Skin of body (tissue), 2 donors: ENCODE data around the gene MBD3L2. TPM values are rescaled to one million over a fixed set of nuclear protein-coding genes. Genes with fewer than 3 reads are reported as not detected.
"Not testable (repeated sequence)": the region's sequence is repeated elsewhere in the genome, so short reads cannot be mapped to it uniquely, and the experiment has no call there.

Experiments
- DNase-seq: peaks from one replicate; lab custom pipeline; 2025; lab: John Stamatoyannopoulos, UW
- total RNA-seq: library from RNA; depleted of rRNA; stranded (reverse); fragments of >200 nt; gene quantifications from one replicate; pipeline ENCODE4 v1.2.3, GENCODE V29; 2014

MBD3L2 gene
- total RNA-seq: not detected

DNA sequence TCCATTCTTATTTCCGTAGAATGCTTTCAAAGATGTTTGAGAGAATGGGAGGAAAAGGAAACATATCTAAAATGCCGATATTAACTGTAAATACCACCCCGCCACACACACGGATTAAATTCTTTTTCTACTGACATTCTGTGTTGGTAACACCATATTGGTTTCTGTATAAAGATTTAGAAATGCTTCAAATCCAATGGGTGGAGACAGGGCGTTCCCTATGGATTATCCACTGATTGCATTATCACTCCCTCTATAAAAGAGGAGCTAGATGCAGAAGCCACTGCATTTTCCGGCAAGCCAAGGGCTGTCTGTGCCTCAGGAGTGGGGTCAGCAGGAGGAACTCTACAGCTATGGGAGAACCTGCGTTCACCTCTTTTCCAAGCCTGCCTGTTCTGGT is at the start of gene MBD3L2:
Gene MBD3L2, plus strand, starts transcription at position 301 of the 400 bp plus-strand sequence. Its CDS starts 53 bp downstream, at position 354.
- not testable (repeated sequence) for DNase-seq

DNA sequence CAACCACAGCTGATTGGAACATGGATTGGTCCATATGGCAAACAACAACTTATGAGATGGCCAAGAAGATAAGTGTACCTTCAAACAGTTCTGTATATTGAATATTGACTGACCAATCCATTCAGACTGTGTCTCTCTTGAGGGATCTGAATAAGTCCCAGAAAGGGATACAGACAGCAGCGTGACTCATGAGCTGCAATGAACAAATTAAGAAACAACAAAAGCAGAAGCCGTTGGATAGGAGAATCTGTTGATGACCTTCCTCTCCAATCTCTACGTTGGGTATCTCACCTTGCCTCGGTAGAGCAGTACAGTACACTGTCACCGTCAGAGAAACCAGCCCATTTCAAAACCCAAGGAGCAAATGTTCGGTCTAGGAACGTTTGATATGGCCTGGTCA is 49.2 kb upstream of the MBD3L2 start:
- no peak for DNase-seq

DNA sequence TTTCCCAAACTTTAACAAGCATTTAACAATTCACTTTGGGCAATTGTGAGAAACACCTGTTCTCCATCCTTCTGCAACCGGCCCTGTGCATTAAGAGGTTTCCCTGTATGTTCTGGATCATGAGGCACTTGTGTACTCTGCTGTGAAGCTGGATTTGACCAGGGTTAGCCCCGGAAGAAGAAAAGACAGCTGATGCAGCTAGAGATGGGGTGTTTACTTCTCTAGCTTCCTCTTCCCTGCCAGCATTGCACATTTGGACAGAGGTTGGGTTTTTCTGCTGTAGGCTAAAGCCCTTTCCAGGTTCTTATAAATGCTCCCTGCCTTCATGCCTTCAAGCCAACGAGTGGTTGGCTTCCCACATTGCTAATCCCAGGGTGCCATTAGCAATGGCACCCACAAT is 48.8 kb upstream of the MBD3L2 start:
- DNase-seq: no peak

DNA sequence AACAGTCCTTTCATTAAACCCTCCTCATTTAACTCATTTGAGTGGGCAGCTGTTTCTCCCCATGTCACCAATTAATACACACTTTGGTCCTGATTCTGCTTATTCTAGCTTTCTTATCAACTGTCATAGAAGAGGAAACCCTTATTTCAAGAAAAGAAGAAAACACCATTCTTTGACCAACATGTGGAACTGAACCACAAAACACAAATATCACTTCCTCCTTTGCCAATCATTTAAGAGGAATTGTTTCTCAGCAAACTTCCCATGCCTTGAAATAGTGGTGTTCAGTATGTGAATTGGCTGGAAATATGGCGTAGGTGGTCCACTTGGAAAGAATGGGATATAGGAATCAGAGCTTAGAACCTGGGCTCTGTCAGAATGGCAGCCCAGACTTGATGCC is 48.3 kb upstream of the MBD3L2 start:
- no peak for DNase-seq

DNA sequence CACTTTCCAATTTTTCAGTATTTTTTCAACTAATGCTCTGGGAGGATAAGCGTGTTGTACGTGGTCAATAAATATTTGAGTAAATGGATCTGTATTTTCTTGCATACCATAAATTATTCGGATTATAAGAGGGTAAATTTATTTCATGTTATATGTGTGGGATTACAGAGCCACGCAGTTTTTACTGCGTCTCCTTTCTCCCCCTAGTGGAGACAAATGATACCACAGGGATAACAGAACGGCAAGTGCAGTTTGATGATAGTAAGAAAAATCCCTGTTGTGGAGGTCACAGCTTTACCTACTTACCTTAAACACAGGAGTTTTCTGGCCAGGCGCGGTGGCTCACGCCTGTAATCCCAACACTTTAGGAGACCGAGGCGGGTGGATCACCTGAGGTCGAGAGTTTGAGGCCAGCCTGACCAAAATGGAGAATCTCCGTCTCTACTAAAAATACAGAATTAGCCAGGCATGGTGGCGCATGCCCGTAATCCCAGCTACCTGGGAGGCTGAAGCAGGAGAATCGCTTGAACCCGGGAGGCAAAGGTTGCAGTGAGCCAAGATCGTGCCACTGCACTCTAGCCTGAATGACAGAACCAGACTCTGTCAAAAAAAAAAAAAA is 44.7 kb upstream of the MBD3L2 start:
- DNase-seq: no peak

DNA sequence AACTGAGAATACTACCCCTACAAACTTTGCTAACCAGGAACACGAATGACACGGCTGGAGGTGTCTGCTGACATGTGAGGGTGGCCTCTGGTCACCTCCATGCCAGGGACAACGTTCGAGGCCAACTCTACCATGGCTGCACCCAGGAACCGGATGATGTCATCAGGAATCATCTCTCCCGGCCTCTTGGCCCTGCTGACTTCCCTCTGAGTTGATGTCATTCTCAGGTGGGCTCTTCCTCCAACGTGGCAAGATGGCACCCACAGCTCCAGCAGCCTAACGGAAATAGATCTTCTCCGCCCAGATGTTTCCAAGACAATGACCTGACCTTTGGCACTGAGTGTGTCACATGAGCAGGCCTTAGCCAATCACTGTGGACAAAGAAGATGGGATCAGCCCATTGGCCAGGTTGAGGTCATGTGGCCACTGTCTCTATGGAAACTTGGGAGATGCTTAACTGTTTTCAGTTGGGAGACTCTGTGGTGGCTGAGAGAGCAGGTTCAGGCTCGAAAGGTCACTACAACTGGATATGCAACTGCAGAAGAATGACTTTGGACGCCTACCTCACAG is 42.9 kb upstream of the MBD3L2 start:
- DNase-seq: no peak

DNA sequence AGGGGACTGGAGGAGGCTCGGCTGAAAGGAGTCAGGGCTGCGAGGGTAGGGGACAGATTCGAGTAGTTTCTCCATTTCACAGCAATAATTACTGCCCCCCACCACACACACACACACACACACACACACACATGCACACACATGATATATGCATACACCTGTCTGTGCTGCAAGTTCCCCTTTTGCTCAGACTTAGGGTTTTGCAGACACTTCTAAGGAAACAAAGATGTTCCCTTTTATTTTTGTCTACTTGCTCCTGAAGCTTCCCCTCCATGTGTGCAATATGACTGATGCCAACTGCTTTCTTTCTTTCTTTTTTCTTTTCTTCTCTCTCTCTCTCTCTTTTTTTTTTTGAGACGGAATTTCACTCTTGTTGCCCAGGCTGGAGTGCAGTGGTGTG is 41.3 kb upstream of the MBD3L2 start:
- DNase-seq: no peak

DNA sequence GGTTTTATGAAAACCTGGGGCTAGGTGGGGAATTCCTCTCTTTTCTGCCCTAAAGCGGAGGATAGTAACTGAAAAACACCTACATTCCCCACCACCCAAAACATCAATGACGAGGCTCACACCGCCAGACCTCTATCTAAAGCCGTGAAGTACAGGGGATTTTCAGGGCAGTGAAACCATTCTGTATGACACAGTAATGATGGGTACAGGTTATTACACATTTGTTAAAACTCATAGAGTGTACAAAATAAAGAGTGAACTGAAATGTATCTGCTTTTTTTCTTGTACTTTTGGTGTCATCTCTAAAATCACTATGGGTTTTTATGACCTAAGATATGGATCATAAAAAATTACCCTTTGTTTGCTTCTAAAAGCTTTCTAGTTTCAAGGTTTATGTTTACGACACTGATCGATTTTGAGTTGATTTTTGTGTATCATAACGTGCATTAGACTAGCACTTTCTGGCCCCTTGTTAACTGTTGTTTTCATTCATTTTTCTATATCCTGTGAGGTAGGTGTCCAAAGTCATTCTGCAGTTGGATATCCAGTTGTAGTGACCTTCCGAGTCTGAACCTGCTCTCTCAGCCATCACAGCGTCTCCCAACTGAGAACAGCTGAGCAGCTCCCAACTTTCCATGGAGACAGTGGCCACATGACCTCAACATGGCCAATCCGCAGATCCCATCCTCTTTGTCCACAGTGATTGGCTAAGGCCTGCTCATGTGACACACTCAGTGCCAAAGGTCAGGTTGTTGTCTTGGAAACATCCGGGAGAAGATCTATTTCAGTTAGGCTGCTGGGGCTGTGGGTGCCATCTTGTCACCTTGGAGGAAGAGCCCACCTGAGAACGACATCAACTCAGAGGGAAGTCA is 38.2 kb upstream of the MBD3L2 start:
- no peak for DNase-seq

DNA sequence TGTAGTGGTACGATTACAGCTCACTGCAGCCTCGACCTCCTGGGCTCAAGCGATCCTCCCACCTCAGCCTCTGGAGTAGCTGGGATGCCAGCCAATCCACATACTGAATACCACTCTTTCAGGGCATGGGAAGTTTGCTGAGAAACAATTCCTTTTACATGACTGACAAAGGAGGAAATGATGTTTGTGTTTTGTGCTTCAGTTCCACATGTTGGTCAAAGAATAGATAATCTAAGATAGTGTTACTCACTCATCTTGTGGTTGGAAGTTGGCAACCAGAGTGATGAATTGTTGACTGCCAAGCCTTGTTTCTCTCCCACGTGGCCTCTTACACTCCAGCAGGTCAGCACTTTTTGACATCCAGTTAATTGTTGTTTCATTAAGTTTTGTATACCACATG is 35.4 kb upstream of the MBD3L2 start:
- DNase-seq: no peak

DNA sequence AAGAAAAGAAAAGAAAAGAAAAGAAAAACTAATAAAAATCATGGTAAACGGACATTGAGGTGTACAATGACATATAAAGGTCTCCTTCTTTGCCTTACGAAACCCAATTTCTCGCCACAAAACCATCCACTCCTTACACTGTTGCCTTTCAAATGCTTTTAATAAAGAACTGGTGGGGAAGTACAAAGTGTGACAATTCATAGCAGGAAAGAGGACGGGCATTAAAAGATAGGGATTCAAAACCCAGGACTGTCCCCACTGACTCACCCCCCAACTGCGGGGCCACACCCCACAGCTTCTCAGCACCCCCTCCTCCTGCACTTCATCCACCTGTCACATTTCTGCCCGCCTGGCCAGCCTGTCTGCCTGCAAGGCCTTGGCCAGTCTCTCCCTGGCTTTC is 30.3 kb upstream of the MBD3L2 start:
- no peak for DNase-seq

DNA sequence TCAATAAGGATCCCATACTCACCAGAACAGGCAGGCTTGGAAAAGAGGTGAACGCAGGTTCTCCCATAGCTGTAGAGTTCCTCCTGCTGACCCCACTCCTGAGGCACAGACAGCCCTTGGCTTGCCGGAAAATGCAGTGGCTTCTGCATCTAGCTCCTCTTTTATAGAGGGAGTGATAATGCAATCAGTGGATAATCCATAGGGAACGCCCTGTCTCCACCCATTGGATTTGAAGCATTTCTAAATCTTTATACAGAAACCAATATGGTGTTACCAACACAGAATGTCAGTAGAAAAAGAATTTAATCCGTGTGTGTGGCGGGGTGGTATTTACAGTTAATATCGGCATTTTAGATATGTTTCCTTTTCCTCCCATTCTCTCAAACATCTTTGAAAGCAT is 27.8 kb upstream of the MBD3L2 start, which contains the start of gene MBD3L2B:
Gene MBD3L2B, minus strand, starts transcription at position 101 of the 400 bp plus-strand sequence. Its CDS starts 34 bp downstream, at position 67.
- not testable (repeated sequence) for DNase-seq

DNA sequence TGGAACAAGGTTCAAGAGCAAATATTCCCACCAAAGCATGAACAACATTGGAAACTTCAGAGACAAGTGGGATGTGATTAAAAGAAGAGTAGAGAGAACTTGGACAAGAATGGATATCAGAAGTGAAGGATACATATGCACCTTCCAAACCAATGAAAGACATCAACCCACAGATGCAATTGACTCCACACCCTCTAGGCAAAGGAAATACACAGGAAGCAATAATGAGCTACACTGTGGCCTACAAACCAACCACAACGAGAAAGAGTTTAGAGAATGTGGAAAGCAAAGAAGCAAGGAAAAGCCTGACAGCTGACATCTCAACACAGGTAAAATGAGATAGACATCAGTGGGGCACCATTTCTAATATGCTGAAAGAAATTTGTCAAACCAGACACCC is 20.3 kb upstream of the MBD3L2 start:
- not testable (repeated sequence) for DNase-seq

DNA sequence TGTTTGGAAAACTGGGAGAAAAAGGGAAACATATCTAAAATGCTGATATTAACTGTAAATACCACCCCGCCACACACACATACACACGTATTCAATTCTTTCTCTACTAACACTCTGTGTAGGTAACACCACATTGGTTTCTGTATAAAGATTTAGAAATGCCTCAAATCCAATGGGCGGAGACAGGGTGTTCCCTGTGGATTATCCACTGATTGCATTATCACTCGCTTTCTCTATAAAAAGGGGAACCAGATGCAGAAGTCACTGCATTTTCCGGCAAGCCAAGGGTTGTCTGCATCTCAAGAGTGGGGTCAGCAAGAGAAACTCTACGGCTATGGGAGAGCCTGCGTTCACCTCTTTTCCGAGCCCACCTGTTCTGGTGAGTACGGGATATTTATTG is 18.8 kb upstream of the MBD3L2 start, which contains the start of gene MBD3L5:
Gene MBD3L5, plus strand, starts transcription at position 301 of the 400 bp plus-strand sequence. Its CDS starts 34 bp downstream, at position 335.
- DNase-seq: not testable (repeated sequence)

DNA sequence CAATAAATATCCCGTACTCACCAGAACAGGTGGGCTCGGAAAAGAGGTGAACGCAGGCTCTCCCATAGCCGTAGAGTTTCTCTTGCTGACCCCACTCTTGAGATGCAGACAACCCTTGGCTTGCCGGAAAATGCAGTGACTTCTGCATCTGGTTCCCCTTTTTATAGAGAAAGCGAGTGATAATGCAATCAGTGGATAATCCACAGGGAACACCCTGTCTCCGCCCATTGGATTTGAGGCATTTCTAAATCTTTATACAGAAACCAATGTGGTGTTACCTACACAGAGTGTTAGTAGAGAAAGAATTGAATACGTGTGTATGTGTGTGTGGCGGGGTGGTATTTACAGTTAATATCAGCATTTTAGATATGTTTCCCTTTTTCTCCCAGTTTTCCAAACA is 9.0 kb upstream of the MBD3L2 start, which contains the start of gene MBD3L4:
Gene MBD3L4, minus strand, starts transcription at position 101 of the 400 bp plus-strand sequence. Its CDS starts 35 bp downstream, at position 66.
- not testable (repeated sequence) for DNase-seq

DNA sequence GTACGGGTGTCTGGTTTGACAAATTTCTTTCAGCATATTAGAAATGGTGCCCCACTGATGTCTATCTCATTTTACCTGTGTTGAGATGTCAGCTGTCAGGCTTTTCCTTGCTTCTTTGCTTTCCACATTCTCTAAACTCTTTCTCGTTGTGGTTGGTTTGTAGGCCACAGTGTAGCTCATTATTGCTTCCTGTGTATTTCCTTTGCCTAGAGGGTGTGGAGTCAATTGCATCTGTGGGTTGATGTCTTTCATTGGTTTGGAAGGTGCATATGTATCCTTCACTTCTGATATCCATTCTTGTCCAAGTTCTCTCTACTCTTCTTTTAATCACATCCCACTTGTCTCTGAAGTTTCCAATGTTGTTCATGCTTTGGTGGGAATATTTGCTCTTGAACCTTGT is 7.6 kb upstream of the MBD3L2 start:
- not testable (repeated sequence) for DNase-seq

DNA sequence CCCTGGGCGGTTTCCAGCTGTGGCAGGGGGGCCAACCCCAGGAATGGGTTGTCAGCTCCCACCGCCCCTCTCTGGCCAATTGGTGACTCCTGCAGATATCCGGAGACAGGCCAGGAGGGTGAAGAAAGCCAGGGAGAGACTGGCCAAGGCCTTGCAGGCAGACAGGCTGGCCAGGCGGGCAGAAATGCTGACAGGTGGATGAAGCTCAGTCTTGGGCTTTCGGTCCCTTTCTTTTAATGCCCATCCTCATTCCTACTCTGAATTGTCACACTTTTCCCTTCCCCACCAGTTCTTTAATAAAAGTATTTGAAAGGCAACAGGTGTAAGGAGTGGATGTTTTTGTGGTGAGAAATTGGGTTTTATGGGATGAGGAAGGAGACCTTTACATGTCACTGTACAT is 2.3 kb downstream of the MBD3L2 start:
- DNase-seq: not testable (repeated sequence)

DNA sequence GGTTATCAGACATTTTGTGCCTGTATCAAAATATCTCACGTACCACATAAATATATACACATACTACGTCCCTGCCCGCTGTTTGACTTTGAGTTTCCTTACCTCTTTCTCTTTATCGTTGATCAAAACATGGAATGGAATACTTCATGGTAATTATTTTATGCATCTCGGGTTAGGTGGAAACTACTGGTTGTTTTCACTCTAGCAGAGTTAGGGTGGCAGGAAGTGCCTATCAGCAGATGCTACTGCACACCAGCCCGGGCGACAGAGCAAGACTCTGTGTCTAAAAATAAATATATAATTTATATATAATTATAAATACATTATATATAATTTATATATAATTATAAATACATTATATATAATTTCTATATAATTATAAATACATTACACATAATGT is 3.8 kb downstream of the MBD3L2 start:
- not testable (repeated sequence) for DNase-seq

DNA sequence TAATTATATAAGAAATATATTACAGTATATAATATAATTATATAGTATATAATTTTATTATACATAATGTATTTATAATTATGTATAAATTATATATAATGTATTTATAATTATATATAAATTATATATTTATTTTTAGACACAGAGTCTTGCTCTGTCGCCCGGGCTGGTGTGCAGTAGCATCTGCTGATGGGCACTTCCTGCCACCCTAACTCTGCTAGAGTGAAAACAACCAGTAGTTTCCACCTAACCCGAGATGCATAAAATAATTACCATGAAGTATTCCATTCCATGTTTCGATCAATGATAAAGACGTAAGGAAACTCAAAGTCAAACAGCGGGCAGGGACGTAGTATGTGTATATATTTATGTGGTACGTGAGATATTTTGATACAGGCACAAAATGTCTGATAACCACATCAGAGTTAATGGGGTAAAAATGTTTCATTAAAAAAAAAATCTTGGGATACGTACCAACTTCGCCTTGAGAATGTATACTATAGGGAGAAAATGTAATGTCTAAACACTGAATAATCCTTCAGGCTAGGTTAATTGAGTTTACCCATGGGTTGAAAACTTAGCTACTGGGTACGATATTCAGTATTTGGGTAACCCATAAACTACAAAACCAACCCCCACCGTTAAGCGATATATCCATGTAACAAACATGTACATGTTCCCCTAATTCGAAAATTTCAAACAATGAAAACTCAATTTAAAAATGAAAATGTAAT is 5.7 kb downstream of the MBD3L2 start:
- DNase-seq: not testable (repeated sequence)

DNA sequence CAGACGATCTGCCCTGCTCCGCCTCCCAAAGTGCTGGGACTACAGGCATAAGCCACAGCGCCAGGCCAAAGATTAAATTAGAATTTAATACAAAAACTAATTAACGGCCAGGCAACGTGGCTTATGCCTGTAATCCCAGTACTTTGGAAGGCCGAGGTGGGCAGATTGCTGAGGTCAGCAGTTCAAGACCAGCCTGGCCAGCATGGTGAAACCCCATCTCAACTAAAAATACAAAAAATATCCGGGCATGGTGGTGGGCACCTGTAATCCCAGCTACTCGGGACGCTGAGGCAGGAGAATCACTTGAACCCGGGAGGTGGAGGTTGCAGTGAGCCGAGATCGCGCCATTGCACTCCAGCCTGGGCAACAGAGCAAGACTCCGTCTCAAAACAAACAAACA is 6.6 kb downstream of the MBD3L2 start:
- DNase-seq: not testable (repeated sequence)

DNA sequence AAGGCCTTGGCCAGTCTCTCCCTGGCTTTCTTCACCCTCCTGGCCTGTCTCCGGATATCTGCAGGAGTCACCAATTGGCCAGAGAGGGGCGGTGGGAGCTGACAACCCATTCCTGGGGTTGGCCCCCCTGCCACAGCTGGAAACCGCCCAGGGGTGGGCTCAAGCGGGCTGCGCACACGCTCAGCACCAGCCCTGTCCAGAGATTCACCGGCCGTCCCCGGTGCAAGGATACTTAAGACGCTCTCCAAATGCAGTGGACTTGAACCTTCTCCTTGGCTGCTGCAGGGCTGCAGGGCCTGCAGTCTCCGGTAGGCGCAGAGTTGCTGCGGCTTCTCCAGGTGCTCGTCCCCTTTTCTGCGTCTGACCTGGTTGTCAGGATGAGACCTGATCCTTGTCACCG is 7.2 kb downstream of the MBD3L2 start:
- DNase-seq: not testable (repeated sequence)

DNA sequence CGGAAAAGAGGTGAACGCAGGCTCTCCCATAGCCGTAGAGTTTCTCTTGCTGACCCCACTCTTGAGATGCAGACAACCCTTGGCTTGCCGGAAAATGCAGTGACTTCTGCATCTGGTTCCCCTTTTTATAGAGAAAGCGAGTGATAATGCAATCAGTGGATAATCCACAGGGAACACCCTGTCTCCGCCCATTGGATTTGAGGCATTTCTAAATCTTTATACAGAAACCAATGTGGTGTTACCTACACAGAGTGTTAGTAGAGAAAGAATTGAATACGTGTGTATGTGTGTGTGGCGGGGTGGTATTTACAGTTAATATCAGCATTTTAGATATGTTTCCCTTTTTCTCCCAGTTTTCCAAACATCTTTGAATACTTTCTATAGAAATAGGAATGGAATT is 9.5 kb downstream of the MBD3L2 start, which contains the start of gene MBD3L3:
Gene MBD3L3, minus strand, starts transcription at position 101 of the 400 bp plus-strand sequence. Its CDS starts 71 bp downstream, at position 30.
- DNase-seq: not testable (repeated sequence)
